ENCODE results near the gene TMEM198. TPM values are rescaled to one million over a fixed set of nuclear protein-coding genes. Genes with fewer than 3 reads are reported as not detected.

Gene TMEM198
- total and polyA plus RNA-seq, 9 of the 15 experiments (the other 6 are each of a cell fraction or from before 2014, with no cell fraction given), result 0.03 to 3.8 (median 1.0) TPM

GRCh38 chr2:219522111-219523030, 21.5 kb upstream of the TMEM198 start (continued):
- peak; percentile 65 for TF ChIP-seq MGA (IDR thresholded peaks at IDR 0.05)
- TF ChIP-seq GATAD2B (IDR thresholded peaks at IDR 0.05; ENCODE audit: borderline replicate concordance), result 0 out of 2 replicates have a peak, but pooled peaks have one; percentile 57
- TF ChIP-seq ZBTB7A (IDR thresholded peaks at IDR 0.05; ENCODE audit: borderline replicate concordance, control insufficient read depth, low read depth, low read length), result peak; percentile 78
- TF ChIP-seq PKNOX1 (IDR thresholded peaks at IDR 0.05), result 0 out of 2 replicates have a peak, but pooled peaks have one; percentile 7
- 0 out of 4 replicates have a peak, but pooled peaks have one; percentile 20 to 45 for TF ChIP-seq ARNT (IDR thresholded peaks at IDR 0.05)
- TF ChIP-seq E2F6 (IDR thresholded peaks at IDR 0.05; ENCODE audit: borderline replicate concordance in 1 of 2, extremely low read depth in 1 of 2, insufficient read depth in 1 of 2, insufficient read length in 1 of 2, low read depth in 1 of 2, low read length in 1 of 2, poor library complexity in 1 of 2, severe bottlenecking in 1 of 2), result peak; percentile 42 to 86
- TF ChIP-seq TARDBP (IDR thresholded peaks at IDR 0.05), result no peak
- no peak for TF ChIP-seq ZNF445 (CRISPR knock-in tag; IDR thresholded peaks at IDR 0.05; ENCODE audit: low read depth)
- no peak for TF ChIP-seq HOXB6 (CRISPR knock-in tag; IDR thresholded peaks at IDR 0.05; ENCODE audit: borderline replicate concordance)
- TF ChIP-seq CHD2 (IDR thresholded peaks at IDR 0.05; ENCODE audit: low read depth, low read length), result no peak
- TF ChIP-seq ATF1 (CRISPR knock-in tag; IDR thresholded peaks at IDR 0.05), result no peak
- no peak for TF ChIP-seq ATF1 (tag; IDR thresholded peaks at IDR 0.05)
- TF ChIP-seq TAF9B (IDR thresholded peaks at IDR 0.05; ENCODE audit: partially characterized antibody), result peak; percentile 27

Data from K562 (cell line).